Endometrial microvascular endothelial cells (primary cell): ENCODE data around the gene RFX3. TPM values are rescaled to one million over a fixed set of nuclear protein-coding genes. Genes with fewer than 3 reads are reported as not detected.

ENCODE experiments used
- in situ Hi-C: cut with HindIII; loops from 2 replicates; pipeline ENCODE4 v1.10.0; 2017; ENCODE audit warnings: low sequenced_read_pairs, low pct_unique_long_range_greater_than_20kb; ENCODE audit errors: inconsistent ontology term
- total RNA-seq: library from RNA; depleted of rRNA; stranded (reverse); fragments of >200 nt; gene quantifications from one replicate; pipeline ENCODE4 v1.2.3, GENCODE V29; 2015; ENCODE audit errors: inconsistent ontology term

Gene RFX3
- total RNA-seq, 1 donor from 2014 or later = 1.3 TPM

DNA sequence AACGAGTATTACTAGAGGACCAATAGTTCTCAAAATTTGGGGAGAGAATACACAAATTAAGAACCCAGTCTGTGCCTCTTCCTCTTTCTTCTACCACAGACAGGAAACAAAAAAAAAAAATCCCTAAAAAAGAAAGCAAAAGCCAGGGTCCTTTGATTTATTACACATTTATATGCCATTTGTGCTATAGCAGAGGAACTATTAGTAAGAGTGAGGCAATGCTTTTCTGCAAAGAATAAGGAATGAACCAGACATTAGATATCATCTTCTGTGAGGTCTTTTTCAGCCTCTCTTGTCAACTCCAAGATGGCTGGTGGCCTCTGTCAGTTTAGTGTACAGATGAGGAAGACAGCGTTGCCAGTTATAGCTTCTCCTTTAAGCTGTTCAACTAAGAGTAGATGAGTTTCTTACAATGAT, 127.6 kb downstream of the RFX3 start:
- in situ Hi-C loops = no loop called here

DNA sequence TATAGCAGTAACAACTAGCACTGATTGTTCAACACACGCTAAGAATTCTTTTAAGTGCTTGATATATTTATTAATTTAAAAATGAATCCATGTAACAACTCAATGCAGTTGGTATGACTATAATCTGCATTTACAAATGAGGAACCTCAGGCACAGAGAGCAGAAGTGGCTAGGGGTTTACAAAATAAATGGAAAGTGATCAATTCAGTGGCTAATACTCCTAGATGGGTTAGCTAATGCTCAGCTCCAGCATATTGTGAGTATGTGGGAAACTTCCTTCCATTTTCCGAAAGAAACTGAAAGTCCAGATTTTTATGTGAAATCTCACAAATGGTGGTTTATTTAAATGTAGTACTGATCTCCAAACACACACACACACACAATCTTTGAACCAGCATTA, 128.0 kb downstream of the RFX3 start:
- in situ Hi-C loops = no loop called here

DNA sequence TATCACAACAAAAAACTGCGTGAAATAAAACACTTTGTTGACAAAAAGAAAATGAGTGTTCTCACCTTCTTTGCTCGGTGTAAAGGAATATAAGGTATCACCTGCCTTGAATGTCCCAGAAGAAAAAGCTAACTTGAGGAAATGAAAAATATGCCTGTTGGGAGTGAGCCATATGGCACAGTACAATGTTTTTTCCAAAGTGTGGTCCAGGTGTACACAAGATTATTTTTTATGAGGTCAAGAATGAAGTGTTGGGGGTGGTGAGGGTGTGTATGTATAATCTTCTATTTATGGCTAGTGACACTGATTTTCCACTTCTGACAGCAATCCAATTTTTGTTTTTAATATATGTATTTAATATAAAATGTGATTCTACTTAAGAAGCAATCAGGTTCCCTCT, 134.4 kb downstream of the RFX3 start:
- in situ Hi-C loops = no loop called here

DNA sequence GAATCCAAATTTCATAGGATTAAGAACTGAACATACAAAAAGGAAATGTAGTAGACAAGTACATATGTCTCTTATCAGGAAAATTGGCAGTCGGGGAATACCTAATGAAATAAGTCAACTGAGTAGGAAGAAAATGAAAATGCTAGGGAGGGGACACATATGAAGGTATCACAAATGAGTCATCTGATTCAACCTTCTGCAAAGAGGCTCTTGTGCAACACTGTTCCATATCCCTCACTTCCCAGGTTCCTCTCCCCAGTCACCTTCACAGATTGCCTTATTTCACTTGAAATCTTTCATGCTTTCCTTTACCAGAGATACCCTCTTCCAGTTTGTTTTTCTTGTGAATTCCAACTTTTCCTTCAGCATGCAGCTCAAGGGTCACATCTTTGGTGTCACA, 139.0 kb downstream of the RFX3 start:
- in situ Hi-C loops = no loop called here

DNA sequence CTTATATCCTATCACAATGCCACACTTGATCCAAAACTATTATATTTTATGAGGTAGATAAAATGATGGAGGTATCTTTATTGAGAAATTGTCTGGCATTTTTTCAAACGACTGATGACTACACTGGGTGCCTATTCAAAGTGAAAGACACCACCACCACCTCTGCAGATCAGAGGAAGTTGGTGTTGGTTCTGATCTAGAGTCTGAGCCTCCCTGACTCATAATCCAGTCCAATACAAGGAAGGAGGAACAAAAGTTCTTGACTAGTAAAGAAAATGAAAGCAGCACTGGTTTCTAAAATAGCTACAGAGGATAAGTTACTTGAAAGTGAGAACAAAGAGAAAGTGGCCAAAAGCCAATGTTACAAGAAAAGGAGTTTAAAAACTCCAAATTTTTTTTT, 139.9 kb downstream of the RFX3 start:
- in situ Hi-C loops = no loop called here

DNA sequence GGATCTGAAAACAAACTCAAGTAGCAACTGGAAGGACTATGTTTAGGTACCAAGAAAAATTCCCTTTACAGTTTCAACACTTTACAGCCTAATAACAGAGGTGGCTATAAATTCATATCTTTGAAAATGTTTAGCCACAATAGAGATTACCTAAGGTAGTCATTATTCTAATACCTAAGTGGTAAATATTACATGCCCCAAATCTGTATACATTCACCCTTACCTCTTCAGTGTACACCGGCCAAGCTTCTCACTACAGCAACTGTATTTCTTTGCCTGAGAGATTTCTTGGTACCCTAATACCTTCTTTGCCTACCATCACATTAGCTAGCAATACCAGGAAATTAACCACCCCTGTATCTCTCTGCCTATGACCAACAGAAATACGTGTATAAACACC, 154.0 kb downstream of the RFX3 start:
- in situ Hi-C loops = no loop called here

DNA sequence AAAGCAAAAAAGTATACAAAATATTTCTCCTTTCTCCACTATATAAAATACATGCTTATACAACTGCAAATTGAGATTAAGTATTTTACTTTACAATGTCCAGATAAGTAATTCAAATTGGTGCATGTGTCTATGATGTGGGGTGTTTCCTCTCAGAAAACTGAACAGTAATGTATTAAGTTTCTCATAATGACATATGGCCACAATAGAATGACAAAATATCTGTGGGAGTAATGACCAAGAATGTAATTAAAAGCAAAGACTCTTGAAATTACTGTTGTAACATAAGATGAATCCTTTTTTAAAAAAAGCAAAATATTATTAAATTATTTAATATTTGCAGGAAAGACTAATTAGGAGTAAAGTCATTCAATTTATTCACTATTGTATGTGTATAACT, 155.1 kb downstream of the RFX3 start:
- in situ Hi-C loops = no loop called here

DNA sequence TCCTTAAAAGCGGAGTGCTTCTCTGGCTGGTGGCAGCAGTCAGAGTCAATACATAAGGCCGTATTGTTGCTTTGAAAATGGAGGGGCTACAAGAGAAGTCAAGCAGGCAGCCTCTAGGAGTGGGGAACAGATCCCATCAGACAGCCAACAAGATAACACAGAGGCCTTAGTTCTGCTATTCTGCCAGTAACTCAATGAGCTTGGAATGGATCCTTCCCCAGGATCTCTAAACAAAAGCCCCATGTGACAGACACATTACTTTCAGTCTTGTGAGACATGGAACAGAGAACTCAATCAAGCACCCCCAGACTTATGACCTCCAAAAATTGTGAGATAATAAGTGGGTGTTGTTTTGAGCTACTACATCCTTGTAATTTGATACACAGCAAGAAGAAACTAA, 158.6 kb downstream of the RFX3 start:
- in situ Hi-C loops = no loop called here

DNA sequence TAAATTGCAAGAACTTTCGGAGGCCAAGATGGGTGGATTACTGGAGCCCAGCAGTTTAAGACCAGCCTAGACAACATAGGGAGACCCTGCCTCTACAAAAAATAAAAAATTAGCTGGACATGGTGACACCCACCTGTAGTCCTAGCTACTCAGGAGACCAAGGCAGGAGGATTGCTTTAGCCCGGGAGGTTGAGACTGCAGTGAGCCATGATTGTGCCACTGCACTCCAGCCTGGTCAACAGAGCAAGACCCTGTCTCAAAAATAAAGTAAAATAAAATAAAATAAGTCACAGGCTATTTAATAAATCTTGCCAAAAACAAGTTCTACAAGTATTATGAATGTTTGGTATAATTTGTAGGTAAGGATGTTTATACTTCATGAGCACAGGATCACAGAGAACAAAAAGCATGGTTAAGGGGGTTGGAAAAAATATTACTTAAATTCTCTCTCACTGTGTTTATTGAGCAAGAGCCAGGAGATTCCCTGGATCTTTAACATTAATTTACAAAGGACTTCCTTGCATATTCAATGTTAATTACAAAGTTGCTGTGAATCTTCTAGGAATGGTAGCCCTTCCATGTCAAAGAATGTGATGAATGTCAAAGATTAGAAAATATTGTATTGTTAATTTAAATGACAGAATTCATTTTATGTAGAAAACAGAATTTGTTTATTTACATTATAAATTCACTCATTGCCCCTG, 164.0 kb downstream of the RFX3 start:
- in situ Hi-C loops = no loop called here

DNA sequence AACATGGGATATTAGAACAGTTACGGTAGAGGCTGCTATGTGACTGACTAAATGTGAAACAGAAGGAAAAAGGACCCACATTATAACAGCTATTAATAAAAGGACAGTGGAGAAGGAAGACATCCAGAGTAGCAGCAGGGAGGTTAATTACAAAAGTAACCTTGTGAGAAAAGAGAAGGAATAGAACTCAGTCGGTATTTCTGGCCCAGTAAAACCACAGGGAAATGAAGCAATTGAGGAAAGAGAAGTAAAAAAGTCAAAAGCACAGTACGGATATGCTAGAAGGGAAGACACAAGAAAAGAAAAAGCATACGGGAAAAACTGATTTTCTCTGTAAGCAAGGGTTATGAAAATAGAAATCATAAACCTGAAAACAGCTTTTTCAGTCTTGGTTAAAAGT, 164.7 kb downstream of the RFX3 start:
- in situ Hi-C loops = no loop called here

DNA sequence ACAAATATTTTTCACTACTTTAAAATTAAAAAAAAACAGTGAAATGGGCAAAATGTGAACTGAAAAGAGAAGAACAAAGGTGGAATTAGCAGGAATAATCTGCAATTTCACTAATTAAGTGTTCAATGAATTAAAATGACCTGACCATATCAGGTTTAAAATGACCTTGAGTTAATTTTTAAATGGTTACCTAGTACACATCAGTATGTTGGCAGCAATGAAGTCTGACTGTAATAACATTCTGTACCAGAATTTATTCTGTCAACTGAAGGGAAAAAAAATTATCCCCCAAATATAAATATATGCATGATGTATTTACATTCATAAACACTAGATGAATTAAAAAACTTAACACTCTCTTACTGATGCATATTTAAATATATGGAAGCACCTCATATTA, 165.6 kb downstream of the RFX3 start:
- in situ Hi-C loops = no loop called here

DNA sequence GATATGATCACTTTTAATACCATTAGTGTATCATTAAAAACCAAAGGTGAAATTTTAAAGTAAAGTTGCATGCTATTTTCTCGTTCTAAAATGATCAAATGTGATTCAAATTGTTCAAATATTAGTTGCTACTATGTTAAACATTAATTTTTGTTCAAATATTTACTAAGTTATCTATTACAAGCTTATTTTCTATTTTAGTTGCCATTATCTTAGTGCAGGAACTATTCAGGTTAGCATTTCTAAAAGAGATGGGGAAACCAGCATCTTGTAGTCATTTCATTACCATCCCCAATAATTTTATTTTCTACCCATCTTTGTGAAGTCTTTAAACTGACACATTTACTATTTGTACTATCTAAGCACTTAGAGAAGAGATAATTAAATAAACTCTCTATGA, 166.0 kb downstream of the RFX3 start:
- in situ Hi-C loops = no loop called here

DNA sequence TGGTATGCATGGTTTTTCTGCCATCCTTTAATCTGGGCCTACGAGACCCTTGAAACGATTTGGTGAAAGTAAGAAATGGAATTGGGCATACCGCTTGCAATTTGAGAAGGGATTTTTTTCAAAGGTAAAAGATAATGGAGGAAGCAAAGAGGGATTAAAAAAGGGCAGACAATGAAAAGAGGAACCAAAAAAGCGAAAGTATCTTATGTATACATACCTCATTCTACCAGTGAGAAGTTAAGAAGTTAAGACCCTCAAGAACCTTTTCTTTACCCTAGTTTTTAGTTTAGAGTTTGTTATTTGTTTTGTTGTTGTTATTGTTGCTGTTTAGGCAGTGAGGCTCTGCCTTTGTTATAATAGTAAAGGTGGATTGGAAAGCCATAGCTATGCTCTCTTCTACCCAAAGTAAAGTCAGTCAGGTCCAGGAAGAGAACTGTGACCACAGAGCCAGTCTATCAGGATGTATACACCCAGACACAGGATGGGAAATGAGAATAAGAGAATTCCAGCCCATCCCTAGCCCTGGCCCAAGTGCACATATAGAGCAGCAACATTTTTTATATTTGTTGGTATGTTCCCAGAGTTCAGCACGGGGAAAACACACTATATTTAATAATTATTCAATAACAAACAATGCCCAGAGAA, 166.6 kb downstream of the RFX3 start:
- in situ Hi-C loops = no loop called here

DNA sequence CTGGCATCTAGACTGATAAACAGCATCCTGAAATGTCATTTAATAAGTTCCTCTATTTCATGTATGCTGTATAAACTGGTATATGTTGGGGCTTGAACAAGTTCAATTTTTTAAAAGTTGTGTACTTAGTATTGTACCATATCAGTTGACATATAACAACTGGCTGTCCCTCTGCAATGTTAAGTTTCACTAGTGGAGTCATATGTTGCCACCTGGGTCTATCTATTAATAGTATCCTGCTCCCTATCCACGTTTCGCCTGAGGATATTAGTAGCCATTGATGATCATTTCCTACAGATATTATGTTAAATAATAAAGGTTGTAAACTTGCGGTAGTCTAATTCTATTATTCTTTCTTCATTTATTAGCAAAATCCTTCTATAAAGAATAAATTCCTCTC, 177.6 kb downstream of the RFX3 start:
- in situ Hi-C loops = loop anchor here (25.0 kb wide), 1 partner anchor 164 kb away; no protein-coding TSS in a partner anchor

DNA sequence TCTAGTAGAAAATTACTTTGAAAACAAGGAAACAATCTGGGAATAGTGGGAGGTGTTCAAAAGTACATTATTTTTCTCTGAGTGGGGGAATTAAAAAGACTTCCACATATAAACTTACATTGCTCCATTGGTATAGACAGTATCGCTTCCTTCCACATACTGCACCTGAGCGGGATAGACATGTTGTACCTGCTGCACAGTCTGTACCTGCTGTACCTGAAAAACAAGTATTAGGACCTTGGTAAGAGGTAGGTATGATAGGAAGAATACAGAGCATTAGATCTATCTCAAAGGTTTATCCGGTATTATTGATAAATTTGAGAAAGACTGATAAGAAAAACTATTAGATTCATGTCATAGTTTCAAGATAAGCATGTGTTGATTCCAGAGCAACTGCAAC, 179.3 kb downstream of the RFX3 start:
- in situ Hi-C loops = loop anchor here (25.0 kb wide), 1 partner anchor 166 kb away; no protein-coding TSS in a partner anchor

DNA sequence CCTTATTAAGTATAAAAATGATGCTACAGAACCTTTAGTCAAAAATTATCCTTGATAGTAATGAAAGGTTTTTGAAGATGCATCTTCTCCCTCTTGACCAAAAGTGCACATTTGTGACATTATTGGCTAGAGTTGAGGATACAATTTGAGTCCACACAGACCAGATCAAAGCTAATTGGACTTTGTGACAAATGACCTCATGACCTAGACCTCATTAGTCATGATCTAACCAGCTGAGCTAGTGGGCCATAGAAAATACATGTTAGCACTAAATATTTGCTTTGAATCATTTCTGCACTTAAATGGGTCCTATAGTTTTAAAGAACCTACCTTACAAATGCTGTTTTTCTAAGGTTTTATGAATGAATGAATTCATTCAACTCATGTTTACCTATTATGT, 182.1 kb downstream of the RFX3 start:
- in situ Hi-C loops = loop anchor here (25.0 kb wide), 1 partner anchor 169 kb away; no protein-coding TSS in a partner anchor

DNA sequence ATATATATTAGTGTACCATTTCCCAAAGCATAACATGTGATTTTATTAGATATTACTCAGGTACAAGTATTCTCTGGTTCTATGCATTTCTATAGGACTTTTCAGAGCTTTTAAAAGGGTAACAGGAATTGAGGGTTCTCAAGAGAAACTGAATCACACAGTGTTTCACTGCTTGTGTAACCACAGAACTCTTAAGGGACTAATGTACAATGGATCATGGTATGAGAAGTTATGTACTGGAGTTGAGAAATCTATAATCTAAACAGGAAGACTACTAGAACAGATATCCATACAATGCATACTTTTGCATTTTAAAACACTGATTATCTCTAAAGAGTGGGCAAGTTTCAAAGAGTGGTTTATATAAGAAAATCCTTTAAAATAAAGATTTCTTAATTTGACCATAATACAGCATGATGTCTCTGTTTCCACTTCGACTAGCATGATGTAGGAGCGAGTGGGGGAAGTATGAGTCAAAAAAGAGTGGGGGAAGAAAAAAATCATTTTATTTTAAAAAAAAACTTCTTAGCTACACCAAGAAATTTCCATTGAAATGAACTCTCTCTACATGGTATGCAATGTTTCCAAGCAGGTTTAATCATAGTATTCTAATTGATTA, 183.5 kb downstream of the RFX3 start:
- in situ Hi-C loops = loop anchor here (25.0 kb wide), 1 partner anchor 170 kb away; no protein-coding TSS in a partner anchor

DNA sequence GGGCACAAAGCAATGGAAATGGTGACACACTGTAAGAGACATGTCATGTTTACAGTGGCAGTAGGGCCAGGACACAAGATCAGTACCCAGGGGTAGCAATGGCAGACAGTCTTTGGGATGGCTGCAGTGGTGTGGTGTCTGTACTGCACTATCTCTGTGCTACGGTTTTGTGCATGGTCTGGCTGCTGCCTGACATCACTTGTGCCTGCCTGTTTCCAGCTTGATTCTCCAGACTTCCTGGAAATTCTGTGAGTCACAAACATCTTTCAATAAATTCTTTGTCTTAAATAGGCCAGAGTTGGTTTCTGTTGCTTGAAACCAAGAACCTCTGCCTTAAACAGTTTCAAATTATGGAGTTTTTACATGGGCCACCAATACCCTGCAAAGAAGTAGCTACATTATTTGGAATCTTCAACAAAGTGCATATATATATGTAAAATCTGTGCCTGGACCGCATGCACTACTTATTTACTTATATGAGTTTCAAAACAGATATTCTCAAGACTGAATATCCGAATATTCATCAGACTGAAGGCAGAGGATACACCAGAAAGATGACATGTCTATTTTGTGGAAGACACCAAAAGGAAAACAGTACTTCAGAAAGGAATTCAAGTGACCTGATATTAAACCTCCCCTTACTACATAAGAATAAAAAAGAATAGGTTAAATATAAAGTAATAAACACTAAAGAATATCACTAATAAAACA, 188.1 kb downstream of the RFX3 start:
- in situ Hi-C loops = loop anchor here (25.0 kb wide), 1 partner anchor 175 kb away; no protein-coding TSS in a partner anchor

DNA sequence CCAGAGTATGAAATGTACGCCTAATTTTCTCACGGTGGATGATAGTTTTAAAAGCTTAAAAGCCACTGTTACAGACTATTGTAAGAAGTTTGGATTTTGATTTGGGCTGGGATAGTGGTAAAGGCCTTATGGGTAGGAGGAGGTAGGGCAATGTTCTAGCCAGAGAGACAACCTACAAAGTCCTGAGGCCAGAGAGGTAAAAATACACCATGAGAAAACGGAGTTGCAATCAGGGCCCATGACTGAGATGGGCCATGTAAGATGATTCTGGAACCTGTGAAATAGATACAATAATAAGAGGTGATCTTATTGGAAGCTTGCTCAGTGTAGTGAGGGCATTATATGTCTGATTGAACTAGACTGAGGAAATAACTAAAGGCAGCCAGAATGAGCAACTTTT, 188.8 kb downstream of the RFX3 start:
- in situ Hi-C loops = loop anchor here (25.0 kb wide), 1 partner anchor 175 kb away; no protein-coding TSS in a partner anchor
